HepG2 (cell line): Measurements from ENCODE around the gene CPSF6. TPM values are rescaled to one million over a fixed set of nuclear protein-coding genes. Genes with fewer than 3 reads are reported as not detected.
"Not testable (repeated sequence)": the region's sequence is repeated elsewhere in the genome, so short reads cannot be mapped to it uniquely, and the experiment has no call there.

Source experiments
- ATAC-seq: fragments of 200-7000 bp; cut with Tn5 transposase; 3 replicates; pipeline ENCODE4 v1.9.1; 2020; ENCODE audit warnings: mild to moderate bottlenecking, moderate library complexity
- BruUV-seq: library from RNA; stranded (reverse); fragments of 400-500 nt; replicated peaks from 2 replicates; lab custom pipeline; 2021; lab: Mats Ljungman, UMichigan
- CTCF ChIA-PET: fragments of 300-600 bp; formaldehyde crosslinking; extraction: SDS; loops from one replicate; lab custom pipeline; 2021; ENCODE audit warnings: low total read pairs, inconsistent platforms, low intra/inter-chr PET ratio; lab: Yijun Ruan, JAX
- POLR2A ChIA-PET: fragments of 350-600 bp; sonication (Branson Sonifier 250); formaldehyde crosslinking; loops from one replicate; lab custom pipeline; 2020; ENCODE audit warnings: antibody characterized with exemption, inconsistent platforms; lab: Yijun Ruan, JAX
- DNase-seq: peaks from one replicate; pipeline ENCODE4 v3.0.0-alpha.2; 2015; ENCODE audit warnings: low spot score
- FAIRE-seq: peaks from 3 replicates; lab custom pipeline; 2011; peaks lifted over from hg19 to GRCh38; lab: Jason Lieb, UNC
- H2AFZ ChIP-seq: one replicate; pipeline ENCODE4 v1.6.1; 2011; ENCODE audit warnings: low read length, inconsistent platforms
- H3K27ac ChIP-seq: fragments of 300-600 bp; 3 replicates; pipeline ENCODE4 v1.8.0; 2011; ENCODE audit warnings: mixed run types, mild to moderate bottlenecking, mixed read lengths, low read length, inconsistent platforms; ENCODE audit not compliant: insufficient read depth; ENCODE audit errors: extremely low read length
- H3K27me3 ChIP-seq, 2 experiments: fragments of 200-600 bp in 1 of 2; 2 replicates in 1 of 2; 3 replicates in 1 of 2; pipeline versions ENCODE4 v1.6.0 to v1.8.0; 2011; ENCODE audit warnings: low read length in 2 of 2, mild to moderate bottlenecking in 2 of 2, moderate library complexity in 2 of 2, inconsistent platforms in 1 of 2; ENCODE audit not compliant: insufficient read depth in 2 of 2, control insufficient read depth in 1 of 2
- H3K36me3 ChIP-seq, 2 experiments: fragments of 200-600 bp in 1 of 2; replicated peaks in 1 of 2; 2 replicates in 1 of 2; 3 replicates in 1 of 2; pipeline versions ENCODE4 v1.5.1 to v1.8.0; 2011; ENCODE audit warnings: low read length in 2 of 2, inconsistent platforms in 1 of 2; ENCODE audit not compliant: insufficient read depth in 2 of 2, control insufficient read depth in 1 of 2
- H3K4me1 ChIP-seq: 2 replicates; pipeline ENCODE4 v1.5.1; 2012; ENCODE audit warnings: low read length, inconsistent platforms; ENCODE audit not compliant: insufficient read depth
- H3K4me2 ChIP-seq: 2 replicates; pipeline ENCODE4 v1.6.0; 2011; ENCODE audit warnings: low read depth, low read length, inconsistent platforms
- H3K4me3 ChIP-seq, 3 experiments: fragments of 200-600 bp in 1 of 3; sonication (generic), shearing (Covaris generic) in 1 of 3; replicated peaks in 1 of 3; 2 replicates each; pipeline ENCODE4 v1.5.1; 2011 to 2016; ENCODE audit warnings: low read length in 3 of 3, inconsistent platforms in 2 of 3, low read depth in 2 of 3, mild to moderate bottlenecking in 2 of 3, control low read depth in 1 of 3, mixed read lengths in 1 of 3; ENCODE audit not compliant: insufficient read depth in 1 of 3
- H3K79me2 ChIP-seq: one replicate; pipeline ENCODE4 v1.6.1; 2011; ENCODE audit warnings: low read length, inconsistent platforms; ENCODE audit not compliant: insufficient read depth
- H3K9ac ChIP-seq: 2 replicates; pipeline ENCODE4 v1.6.0; 2011; ENCODE audit warnings: mild to moderate bottlenecking, low read depth, low read length, inconsistent platforms; ENCODE audit not compliant: insufficient read depth
- H3K9me3 ChIP-seq: 2 replicates; pipeline ENCODE4 v1.5.1; 2012; ENCODE audit warnings: mild to moderate bottlenecking, low read length
- H4K20me1 ChIP-seq: 2 replicates; pipeline ENCODE4 v1.6.0; 2011; ENCODE audit warnings: inconsistent platforms, mild to moderate bottlenecking, low read length, moderate library complexity; ENCODE audit not compliant: insufficient read depth
- MAFF ChIP-seq: IDR thresholded peaks from 2 replicates; pipeline ENCODE4 v1.6.1; 2011; ENCODE audit warnings: low read depth, low read length, improper control_type of control experiment
- MAFK ChIP-seq, 2 experiments: IDR thresholded peaks in 1 of 2; conservative IDR thresholded peaks in 1 of 2; 2 replicates each; pipeline ENCODE4 v1.6.1; 2011; ENCODE audit warnings: improper control_type of control experiment in 2 of 2, low read length in 2 of 2
- RNF2 ChIP-seq: fragments of 450-650 bp; conservative IDR thresholded peaks from 2 replicates; pipeline ENCODE4 v1.6.1; 2016; ENCODE audit warnings: low read depth
- SP4 ChIP-seq: sonication (generic); formaldehyde crosslinking; IDR thresholded peaks from 2 replicates; pipeline ENCODE4 v1.8.1; 2023; ENCODE audit warnings: mild to moderate bottlenecking, missing genetic modification reagents
- ZBTB10 ChIP-seq: sonication (generic); formaldehyde crosslinking; IDR thresholded peaks from 2 replicates; pipeline ENCODE4 v1.4.0; 2020; ENCODE audit warnings: missing genetic modification reagents, borderline replicate concordance
- ZSCAN29 ChIP-seq: sonication (generic); formaldehyde crosslinking; conservative IDR thresholded peaks from 2 replicates; pipeline ENCODE4 v1.4.0; 2020; ENCODE audit warnings: mild to moderate bottlenecking, missing genetic modification reagents
- ZSCAN9 ChIP-seq: IDR thresholded peaks from 2 replicates; pipeline ENCODE4 v1.6.1; 2016; ENCODE audit warnings: borderline replicate concordance
- WGBS: methylation state at CpG from one replicate; pipeline ENCODE4 v1.1.6; 2017; ENCODE audit warnings: low lambda C conversion rate; 5-methylcytosine and 5-hydroxymethylcytosine counted together
- in situ Hi-C: cut with HindIII; loops from 2 replicates; pipeline ENCODE4 v1.10.0; 2017; ENCODE audit warnings: low pct_unique_long_range_greater_than_20kb; ENCODE audit not compliant: extremely low pct_ligation_motif_present
- intact Hi-C: fragments of 100-400 bp; cut with micrococcal nuclease; formaldehyde crosslinking; loops from one replicate; pipeline ENCODE4 v1.10.0; 2022; ENCODE audit not compliant: unreplicated experiment
- polyA plus RNA-seq, 8 experiments: library from polyadenylated mRNA; depleted of rRNA in 3 of 8; stranded (reverse) in 7 of 8; unstranded in 1 of 8; fragments of >200 nt; fragmentation: Illumina TruSeq in 4 of 8; extraction: Trizol in 4 of 8; gene quantifications; 2 replicates each; pipeline versions ENCODE4 v1.2.1 to v1.2.3, GENCODE V29; 2011 to 2016; ENCODE audit warnings: low read depth in 4 of 8, missing spikeins in 1 of 8, mixed read lengths in 1 of 8; ENCODE audit not compliant: insufficient read depth in 1 of 8
- total RNA-seq, 5 experiments: library from RNA; depleted of rRNA; stranded (reverse); fragments of >200 nt; fragmentation: Illumina TruSeq; extraction: Trizol; gene quantifications; 2 replicates each; pipeline ENCODE4 v1.2.3, GENCODE V29; 2016; ENCODE audit warnings: low read depth in 1 of 5

The CPSF6 gene
- total and polyA plus RNA-seq, 2 of the 13 experiments (the other 11 are each of a cell fraction or from before 2014, with no cell fraction given), result 41.8 to 71.0 TPM

DNA sequence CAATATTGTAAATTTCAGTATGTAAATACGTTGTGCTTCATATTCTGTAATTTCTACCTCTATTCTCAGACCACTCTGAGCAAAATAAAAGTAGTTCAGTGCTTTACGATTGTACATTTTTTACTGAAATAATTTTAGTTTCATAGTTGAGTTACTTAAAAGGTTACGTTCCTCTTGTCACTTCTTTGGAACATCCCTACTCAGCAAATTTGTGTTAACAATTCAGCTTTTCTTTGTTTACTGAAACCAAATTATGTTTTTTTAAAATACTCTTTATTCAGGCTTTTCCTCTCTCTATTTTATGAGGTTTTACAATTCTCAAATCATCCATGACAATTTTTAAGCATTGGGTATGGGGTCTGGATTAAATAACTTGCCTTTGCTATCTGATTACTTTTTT is 25.8 kb downstream of the CPSF6 start:
- peaks cover 4 to 61% of the 10 kb centered on the region in 2 experiments for H3K36me3 ChIP-seq
- no peaks in the 10 kb centered on the region for H3K9me3 ChIP-seq
- H2AFZ ChIP-seq, result no peak overlapping the region
- 98% methylated on average over 3 of the region's 3 CpGs for WGBS
- DNase-seq (no peak), ATAC-seq (no peak), FAIRE-seq (no peak)
- no peak overlapping the region for H3K9ac ChIP-seq
- ChIA-PET CTCF (no interaction called here), POLR2A (interaction anchor here (1.1 kb wide), 1 partner anchor 320 kb away, joined by 3 read pairs; the partner anchor contains the start of gene CCT2)
- no peak overlapping the region for H3K4me3 ChIP-seq
- no peak overlapping the region for H3K4me2 ChIP-seq
- in situ Hi-C loops (no loop called here), intact Hi-C loops (no loop called here)
- no peak overlapping the region for H3K27ac ChIP-seq
- no peaks in the 10 kb centered on the region for H3K4me1 ChIP-seq
- no peaks in the 10 kb centered on the region for H4K20me1 ChIP-seq
- no TSS peak for BruUV-seq
- H3K27me3 ChIP-seq, result no peaks in the 10 kb centered on the region
- no peaks in the 10 kb centered on the region for H3K79me2 ChIP-seq
- TF ChIP-seq ZBTB10 (CRISPR knock-in tag) (no peak), ZSCAN9 (CRISPR knock-in tag) (no peak), MAFK (conservative IDR thresholded peaks at IDR 0.05 in 1 of 2, IDR thresholded peaks at IDR 0.05 in 1 of 2; ENCODE audit: low read length in 2 of 2) (peak; percentile 47 to 77), RNF2 (no peak), ZSCAN29 (no peak), MAFF (peak; percentile 67), SP4 (CRISPR knock-in tag) (no peak)

DNA sequence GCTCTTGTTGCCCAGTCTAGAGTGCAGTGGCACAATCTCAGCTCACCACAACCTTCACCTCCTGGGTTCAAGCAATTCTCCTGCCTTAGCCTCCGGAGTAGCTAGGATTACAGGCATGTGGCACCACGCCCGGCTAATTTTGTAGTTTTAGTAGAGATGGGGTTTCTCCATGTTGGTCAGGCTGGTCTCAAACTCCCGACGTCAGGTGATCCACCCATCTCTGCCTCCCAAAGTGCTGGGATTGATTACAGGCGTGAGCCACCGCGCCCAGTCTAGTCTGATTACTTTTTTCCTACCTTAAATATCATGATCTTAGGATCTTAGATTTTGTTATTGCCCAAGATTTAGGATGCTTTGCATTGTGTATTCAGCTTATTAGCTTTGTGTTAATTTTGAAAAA is 26.3 kb downstream of the CPSF6 start:
- WGBS, result 95% methylated on average over 8 of the region's 8 CpGs
- POLR2A ChIA-PET, result not testable (repeated sequence)

More for the DNA sequence above, 26.3 kb downstream of the CPSF6 start:
- BruUV-seq, CTCF ChIA-PET, H3K4me1 ChIP-seq, H3K9ac ChIP-seq, DNase-seq, H3K79me2 ChIP-seq, H3K4me2 ChIP-seq, H3K9me3 ChIP-seq, H3K27me3 ChIP-seq, H3K27ac ChIP-seq, intact Hi-C loops, H3K4me3 ChIP-seq, H4K20me1 ChIP-seq, ATAC-seq, H2AFZ ChIP-seq, in situ Hi-C loops, FAIRE-seq: not testable (repeated sequence)
- peaks cover 2 to 61% of the 10 kb centered on the region in 2 experiments for H3K36me3 ChIP-seq
